NCI-H2107 treated with DMSO at 0.1 percent for 48 hours (cell line): Measurements from ENCODE around the gene MAP3K5.

Source experiments
- DNase-seq: peaks from one replicate; lab custom pipeline; 2025; ENCODE audit not compliant: unreplicated experiment; lab: John Stamatoyannopoulos, UW

Gene MAP3K5

DNA sequence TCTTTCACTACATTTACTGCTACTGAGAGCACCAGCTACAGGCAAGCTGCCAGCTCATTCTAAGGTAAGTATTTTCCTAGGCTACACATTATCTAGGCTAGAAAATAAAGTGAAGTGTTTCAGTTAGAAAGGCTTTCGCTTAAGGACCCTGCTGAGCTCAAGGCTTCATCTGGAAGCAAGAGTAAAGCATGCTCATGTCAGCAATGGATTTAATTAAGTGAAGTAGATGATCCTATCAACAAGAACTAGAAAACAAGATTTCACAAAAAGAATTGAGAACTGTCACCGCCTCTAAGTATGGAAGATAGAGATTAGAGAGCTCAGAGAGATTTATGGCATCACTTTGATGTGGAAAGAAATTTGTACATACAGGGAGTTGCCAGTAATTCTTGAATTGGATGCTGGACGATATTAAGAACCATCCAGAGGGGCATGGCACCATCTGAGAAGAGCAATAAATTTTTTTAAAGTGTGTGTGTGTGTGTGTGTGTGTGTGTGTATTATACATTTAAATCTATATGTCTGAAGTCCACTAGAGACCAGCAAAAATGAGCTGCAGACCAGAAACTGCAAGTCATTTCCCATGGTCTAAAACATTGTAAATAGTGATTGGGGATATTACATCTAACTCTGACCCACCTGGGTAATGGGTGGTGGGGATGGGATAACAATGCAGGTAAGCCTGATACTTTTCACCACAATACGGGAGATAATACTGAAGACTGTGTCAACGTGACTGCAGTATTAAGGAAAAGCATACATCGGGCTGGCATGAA is 136.8 kb downstream of the MAP3K5 start:
- DNase-seq, result peak; percentile 67

DNA sequence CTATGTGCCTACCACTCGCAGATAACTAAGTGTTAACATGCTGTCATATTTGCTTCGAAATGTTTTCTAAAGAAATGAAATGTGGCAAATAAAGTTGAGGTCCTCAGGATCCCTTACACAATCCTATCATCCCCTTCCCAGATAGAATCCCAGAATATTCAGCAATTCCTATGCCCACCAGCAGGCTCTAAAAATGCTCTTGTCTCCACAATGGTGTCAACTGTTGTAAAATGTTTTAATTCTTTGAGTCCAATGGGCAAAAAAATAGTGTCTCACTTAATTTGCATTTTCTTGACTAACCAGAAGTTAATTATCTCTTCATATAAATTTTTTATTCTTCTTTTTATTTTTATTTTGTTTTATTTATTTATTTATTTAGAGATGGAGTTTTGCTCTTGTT is 138.2 kb downstream of the MAP3K5 start:
- no peak for DNase-seq

DNA sequence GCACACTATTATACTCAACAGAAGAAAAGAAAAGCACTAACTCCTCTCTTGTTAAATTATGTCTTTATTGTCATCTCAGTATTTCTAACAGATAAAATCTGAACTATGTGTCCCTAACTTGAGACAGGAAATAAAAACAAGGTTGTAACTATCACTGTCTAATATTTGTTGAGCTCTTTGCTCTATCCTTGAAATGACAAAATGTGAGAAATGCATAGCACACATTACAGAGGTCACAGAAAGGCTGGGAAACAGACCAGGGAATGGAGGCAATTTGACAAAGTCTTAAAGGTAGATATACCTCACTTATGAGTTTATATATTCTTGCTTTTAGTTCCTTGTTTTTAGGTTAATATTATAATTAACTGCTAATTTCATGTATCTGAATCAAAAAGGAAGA is 139.6 kb downstream of the MAP3K5 start:
- DNase-seq, result no peak

DNA sequence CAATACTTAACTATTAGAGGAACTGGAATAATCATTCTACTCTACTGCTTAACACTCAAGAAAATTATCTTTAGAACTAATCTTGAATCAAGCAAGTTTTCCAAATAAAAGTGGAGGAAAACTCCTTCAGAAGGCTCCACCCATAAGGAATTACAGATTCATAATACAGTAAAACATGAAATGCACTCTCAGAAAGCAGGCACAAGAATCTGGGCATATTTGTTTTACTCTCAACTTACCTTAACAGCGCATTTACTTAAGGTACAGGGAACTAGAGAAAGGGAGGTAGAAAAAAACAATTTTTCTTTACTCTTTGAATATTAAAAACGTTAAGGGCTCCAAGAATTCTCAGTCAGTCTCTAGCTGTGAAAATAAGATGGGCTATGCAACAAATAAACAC is 140.3 kb downstream of the MAP3K5 start:
- DNase-seq, result no peak

DNA sequence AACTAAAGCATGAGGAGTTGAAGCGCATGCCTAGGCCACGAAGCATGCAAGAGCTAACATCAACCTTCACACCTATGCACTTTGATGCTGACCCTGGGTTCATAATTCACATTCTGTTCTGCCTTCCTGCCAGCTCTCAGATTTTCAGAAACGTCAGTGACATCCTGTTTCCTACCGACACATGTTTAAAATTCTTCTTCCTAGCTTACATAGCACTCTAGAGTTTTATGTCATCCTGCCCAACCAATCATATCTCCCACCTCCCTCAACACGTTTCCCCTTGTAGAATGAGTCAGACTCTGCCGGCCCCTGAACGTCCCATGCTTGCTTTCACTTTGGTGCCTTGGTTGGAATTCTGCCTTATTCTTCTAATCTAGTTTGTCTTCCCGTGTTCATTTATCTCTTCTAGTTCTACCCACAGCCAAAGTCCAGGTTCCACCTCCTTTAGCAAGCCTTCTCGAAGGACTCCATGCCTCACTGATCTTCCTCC is 144.9 kb downstream of the MAP3K5 start:
- DNase-seq, result no peak

DNA sequence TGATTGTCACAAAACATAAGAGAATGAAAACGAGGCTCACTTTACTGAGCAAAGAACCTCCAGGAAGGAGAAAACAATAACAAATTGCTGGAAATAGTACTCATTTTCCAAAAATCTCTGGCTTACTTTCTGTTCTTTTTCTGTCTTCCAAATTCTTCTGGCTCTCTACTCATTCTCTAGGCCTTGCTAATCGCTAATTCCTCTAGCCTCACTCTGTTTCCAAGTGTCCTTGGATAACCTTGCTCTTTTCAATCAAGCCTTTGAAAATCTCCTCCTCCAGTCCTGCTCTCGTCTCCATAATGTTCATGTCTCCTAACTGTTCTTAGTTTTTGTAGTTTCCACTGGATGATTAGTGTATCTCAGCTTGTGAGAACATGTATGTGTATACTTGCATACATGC is 145.9 kb downstream of the MAP3K5 start:
- DNase-seq, result no peak

DNA sequence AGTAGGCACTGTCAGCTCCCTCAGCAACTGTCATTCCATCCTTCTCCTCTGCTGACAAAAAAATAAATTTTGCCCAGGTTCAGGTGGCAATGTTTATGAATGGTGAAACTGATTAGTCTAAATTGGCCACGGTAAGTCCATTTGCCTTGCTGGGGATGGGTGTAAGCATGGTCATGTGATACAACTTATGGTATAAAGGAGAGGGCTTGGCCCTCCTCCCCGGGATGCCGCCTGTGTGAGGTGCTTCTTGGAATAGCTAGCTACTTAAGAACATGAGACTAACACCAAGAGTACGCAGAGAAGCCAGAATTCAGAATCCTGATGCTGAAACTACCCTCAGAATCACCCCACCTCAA is 147.7 kb downstream of the MAP3K5 start:
- no peak for DNase-seq

DNA sequence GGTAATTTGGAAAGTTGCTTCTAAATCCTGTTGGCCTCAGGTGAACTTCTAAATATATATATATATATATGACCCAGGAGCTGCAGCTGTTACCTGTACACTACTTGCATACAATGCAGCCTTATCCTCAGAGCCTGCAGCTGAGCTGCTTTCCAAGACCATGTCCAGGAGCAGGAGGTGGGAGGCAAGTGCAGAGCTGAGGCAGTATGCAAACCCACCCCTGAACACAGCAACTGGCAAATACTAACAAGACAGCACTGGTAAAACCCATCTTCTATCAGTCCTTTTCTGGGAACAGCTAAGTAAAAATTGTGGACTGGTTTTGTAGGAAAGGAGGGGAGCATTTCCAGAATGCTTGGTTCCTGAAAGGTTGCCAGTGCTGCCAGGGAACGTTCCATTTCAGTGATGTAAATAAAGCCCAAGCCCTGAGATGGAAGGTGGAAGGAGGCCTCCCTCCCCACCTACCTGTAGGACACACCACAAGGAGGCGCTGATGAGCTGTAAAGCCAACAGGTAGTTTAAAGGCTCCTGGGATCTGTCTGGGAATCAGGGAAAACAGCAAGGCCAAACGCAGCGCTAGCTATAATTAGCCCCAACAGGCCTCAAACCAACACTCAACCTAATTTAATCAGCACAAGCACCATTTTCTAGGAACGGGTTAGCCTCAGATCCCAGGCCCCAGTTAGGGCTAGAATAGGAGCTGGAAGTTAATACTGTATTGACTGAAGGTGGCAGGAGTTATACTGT is 148.3 kb downstream of the MAP3K5 start:
- peak; percentile 78 for DNase-seq

DNA sequence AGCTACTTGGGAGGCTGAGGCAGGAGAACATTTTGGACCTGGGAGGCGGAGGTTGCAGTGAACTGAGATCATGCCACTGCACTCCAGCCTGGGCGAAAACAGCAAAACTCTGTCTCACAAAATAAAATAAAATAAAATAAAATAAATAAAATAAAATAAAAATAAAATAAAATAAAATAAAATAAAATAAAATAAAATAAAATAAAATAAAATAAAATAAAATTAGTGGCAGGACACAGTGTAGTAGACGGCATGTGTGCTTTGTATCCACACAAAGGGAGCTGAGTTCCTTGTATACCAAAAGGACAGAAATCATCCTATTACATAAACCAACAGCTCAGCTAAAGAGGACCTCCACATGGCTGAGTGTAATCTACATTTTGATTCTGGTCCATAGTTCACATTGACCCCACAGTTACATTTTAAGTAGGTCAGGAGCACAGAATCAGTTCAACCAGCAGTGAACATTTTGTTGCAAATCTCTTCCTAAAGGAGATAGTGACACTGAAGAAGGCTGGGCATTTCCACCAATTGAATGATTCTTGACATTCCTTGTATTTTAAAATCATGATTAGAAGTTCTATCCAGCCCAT is 150.3 kb downstream of the MAP3K5 start:
- no peak for DNase-seq

DNA sequence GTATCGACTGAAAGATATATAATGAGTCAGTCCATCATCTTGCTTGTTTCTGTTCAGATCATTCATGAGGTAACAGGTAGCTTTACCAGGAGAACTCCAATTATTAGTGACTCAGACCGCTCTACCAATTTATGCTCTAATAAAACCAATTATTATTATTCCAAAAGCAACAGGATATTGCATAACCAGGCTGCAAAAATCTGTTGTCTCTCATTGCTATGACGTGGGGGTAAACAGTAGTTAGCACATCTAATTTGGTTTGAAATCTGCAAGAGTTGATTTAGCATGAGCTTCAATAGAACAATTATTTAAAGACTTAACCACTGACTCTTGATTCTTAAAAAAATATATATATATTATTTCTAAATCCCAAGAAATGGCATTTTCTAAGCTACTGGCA is 151.1 kb downstream of the MAP3K5 start:
- DNase-seq, result no peak

DNA sequence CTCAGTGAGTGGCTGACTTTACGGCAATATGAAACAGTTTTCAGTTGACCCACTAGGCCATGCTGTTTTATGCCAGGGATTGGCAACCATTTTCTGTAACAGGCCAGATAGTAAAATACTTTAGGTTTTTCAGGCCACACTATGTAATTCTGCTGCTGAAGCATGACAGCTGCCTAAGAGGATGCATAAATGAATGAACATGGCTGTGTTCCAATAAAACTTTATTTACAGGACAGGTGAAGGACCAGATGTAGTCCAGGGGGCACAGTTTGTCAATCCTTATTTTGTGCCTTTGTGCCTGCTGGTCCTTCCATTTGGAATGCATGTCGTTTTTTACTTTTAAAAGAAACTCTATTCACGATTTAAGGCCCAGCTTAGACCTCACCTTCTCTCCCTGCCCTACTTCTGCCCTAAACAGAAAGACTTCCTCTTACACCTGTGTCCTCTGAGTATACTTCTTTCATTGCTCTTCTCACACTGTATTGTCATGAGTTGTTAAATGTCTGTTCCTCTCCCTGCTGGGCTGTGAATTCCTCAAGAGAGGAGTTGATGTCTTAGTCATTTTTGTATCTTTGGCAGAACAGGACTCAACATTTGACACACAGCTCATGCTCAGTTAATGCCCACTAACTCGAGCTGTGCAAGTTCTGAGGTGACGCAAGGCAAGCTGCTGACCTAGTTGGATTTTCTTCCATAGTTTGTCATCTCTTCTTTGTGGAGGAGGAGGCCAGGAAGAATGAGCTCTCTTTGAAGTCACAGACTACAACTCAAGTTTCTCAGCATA is 152.0 kb downstream of the MAP3K5 start:
- no peak for DNase-seq

DNA sequence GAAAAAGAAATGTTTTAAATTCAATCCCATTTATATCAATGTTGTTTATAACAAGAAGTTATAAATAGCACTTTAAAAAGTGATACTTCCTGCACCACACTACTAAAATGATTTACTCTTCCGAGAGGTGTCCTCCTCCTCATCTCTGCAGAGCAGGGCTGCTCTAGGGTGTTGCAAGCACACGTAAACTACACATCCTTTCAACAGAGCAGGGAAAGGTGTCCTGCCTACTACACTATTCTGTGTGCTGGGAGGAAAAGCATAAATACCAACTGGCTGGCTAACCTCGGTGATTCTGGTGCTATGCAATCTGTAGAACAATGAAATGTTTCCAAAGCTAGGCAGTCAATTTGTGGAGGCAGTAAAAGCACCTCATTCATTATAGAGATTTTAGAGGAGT is 152.6 kb downstream of the MAP3K5 start:
- no peak for DNase-seq

DNA sequence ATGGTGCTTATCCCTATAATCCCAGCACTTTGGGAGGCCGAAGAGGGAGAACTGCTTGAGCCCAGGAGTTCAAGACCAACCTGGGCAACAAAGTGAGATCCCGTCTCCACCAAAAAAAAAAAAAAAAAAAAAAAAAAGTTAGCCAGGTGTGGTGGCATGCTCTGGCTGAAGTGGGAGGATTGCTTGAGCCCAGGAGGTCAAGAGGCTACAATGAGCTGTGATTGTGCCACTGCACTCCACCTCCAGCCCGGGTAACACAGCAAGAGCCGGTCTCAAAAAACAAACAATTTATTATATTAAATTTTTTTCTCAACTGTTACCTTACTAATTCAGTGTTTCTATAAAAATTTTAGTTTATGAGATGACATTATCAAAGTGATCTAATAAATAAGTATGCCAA is 156.7 kb downstream of the MAP3K5 start:
- no peak for DNase-seq

DNA sequence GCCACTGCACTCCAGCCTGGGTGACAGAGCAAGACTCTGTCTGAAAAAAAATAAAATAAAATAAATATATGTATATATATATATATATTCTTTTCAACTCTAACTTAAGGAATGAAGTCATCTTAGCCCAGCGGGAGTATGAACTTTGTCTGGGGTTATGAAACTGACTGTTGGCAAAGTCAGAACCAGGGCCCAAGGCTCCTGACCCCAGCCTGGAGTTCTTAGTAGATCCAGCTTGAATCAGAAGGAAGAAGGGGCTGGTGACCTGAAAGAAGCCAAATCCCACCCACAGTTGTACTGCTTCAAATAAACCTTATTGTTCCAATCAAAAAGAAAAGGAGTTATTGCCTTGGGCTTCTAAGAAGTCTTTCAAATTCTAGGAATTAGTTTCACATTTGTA is 158.9 kb downstream of the MAP3K5 start:
- DNase-seq, result no peak

DNA sequence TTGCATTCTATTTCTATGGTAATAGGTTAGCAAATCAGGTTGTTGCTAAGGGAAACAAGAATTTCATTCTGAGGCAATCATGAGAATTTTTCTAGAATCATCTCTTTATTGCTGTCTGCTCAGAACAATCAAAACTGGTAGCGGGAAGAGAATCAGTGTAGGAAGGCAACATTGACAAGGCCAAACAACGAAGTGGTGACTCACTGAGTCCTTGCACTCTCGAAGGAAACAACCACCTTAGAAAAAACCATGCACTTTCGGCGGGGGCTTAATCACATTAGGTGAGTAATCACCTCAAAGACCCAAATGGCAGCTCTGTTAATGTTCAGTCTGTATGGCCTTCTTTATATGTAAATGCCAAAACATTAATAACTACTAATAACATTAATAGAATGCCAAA is 163.3 kb downstream of the MAP3K5 start:
- DNase-seq, result no peak

DNA sequence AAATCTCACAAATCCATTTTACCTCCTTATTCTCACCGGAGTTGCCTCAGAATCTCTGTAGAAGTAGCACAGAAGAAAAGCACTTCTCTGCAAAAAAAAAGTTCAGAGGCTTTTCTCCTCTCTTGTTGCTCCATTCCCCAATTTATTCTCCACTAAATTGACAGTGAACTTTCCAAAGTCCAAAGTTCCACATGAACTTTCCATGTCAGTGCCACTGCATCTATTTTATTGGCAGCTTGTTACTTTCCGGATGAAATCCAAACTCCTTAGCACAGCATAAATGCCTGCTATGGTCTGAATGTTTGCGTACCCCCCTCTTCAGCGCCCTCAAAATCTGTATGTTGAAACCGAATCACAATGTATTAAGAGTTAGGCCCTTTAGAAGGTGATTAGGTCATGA is 165.1 kb downstream of the MAP3K5 start:
- no peak for DNase-seq

DNA sequence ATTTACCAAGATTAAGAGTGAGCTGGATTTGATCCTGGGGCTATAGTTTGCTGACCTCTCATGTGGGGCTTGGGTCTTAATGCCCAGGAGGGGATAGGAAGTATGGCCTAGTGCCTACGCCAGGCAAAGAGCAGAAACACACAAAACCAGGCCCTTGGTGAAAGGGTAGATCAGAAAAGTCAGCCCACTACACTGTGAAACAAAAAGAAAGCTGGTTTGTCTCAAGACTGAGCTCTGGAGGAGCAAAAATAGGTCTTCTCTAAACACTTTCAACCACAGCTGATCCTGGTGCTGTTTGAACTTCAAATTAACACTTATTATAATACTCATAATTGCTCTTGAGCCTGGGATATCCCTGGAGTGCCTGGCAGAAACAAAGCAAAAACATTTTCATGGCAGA is 167.0 kb downstream of the MAP3K5 start:
- no peak for DNase-seq

DNA sequence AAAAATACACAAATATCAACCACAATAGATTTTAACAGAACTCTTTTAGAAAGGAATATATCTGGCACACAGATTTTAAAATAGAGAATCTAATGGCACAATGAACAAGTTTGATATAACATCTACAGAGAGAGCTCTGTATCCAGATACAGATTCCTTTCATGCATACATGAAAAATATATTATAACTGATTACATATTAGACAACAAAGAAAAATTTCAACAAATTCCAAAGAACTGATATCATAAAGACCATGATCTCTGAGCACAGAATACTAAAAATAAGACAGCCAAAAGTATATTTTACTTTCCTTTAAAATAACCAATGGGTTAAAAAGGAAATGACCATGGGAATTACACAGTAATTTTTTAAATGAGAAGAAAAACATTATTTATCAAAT is 167.9 kb downstream of the MAP3K5 start:
- no peak for DNase-seq

DNA sequence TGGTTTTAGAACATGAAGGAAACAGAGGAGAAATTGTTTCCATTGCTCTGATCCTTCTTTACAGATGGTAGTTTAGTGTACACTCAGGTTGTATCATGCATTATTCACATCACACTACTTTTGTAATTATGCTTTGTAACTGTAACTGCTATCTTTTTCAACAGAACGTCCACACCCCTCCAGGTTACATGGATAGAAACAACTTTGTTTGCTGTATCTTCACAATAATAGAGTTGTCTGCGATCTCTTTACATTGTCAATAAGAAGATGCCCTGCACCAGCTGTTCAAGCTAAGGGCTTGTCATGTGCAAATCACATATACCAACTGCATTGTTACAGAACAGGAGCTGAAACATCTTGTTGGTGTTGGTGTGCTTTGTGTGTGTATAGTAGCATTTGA is 174.2 kb downstream of the MAP3K5 start:
- no peak for DNase-seq

DNA sequence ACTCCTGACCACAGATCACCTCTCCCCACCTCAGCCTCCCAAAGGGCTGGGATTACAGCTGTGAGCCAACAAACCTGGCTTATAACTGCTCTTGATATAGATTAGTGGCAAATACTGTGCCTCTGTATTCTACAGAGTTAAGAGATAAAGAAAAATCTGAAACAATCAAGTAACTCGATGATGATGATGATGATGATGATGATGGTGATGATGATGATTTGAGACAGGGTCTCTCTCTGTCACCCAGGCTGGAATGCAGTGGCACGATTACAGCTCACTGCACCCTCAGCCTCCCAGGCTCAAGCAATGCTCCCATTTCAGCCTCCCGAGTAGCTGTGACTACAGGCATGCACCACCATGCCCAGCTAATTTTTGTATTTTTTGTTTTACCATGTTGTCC is 175.8 kb downstream of the MAP3K5 start:
- DNase-seq, result no peak

DNA sequence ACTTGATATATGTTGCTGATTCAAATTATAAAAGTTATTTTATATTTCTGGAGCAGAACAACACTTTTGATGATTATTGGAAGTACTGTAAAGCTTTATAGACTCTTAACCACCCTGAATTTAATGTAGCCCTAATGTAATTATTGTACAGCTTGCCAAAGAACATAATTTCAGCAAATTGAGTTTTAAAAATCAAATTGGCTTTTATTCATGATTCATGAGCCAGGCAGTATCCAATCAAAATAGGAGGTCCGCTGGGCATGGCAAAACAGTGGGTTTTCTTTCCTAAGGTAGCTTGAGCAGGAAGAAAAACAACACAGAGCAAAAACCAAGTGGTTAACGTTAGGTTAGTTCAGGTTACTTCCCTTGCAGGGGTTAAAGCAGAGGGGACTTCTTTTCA is 177.3 kb downstream of the MAP3K5 start:
- DNase-seq, result no peak
